AG09309 (cell line): Measurements from ENCODE around the gene STUM.
"Not testable (repeated sequence)": the region's sequence is repeated elsewhere in the genome, so short reads cannot be mapped to it uniquely, and the experiment has no call there.

Experiments
- DNase-seq: peaks from one replicate; pipeline ENCODE4 v3.0.0-alpha.2; 2010; ENCODE audit warnings: low read depth
- H3K4me3 ChIP-seq: 2 replicates; pipeline ENCODE4 v1.5.1; 2011; ENCODE audit warnings: mild to moderate bottlenecking, low read depth, low read length, moderate library complexity; ENCODE audit not compliant: control insufficient read depth
- CTCF ChIP-seq: IDR thresholded peaks from 2 replicates; pipeline ENCODE4 v1.5.1; 2011; ENCODE audit warnings: mild to moderate bottlenecking, low read depth, low read length, inconsistent platforms; ENCODE audit not compliant: insufficient read depth, control insufficient read depth; ENCODE audit errors: missing control alignments

STUM gene

GRCh38 chr1:226597616-226598454 lies 49.3 kb downstream of the STUM start:
- no peak for DNase-seq
- TF ChIP-seq CTCF, result no peak

GRCh38 chr1:226598455-226598849 lies 49.9 kb downstream of the STUM start:
- no peak overlapping the region for H3K4me3 ChIP-seq
- no peak for DNase-seq
- no peak for TF ChIP-seq CTCF

More at GRCh38 chr1:226597616-226598454, 49.3 kb downstream of the STUM start:
- no peak overlapping the region for H3K4me3 ChIP-seq

- not testable (repeated sequence) for DNase-seq
Measured at GRCh38 chr1:226598955-226599354, 50.4 kb downstream of the STUM start.

GRCh38 chr1:226599636-226600238 lies 51.2 kb downstream of the STUM start:
- DNase-seq, result no peak
- TF ChIP-seq CTCF, result no peak
- no peak overlapping the region for H3K4me3 ChIP-seq

More at GRCh38 chr1:226598955-226599354, 50.4 kb downstream of the STUM start:
- not testable (repeated sequence) for H3K4me3 ChIP-seq

GRCh38 chr1:226600254-226600653 lies 51.7 kb downstream of the STUM start:
- H3K4me3 ChIP-seq, result no peak overlapping the region
- TF ChIP-seq CTCF, result no peak
- DNase-seq, result no peak

- H3K4me3 ChIP-seq, result no peak overlapping the region
- no peak for DNase-seq
- TF ChIP-seq CTCF, result no peak
Measured at GRCh38 chr1:226601456-226601855, 52.9 kb downstream of the STUM start.
